ENCODE data around the gene JPH2.

Gene JPH2

GRCh38 chr20:44223721-44224120, 36.7 kb upstream of the JPH2 start:
- no peak for DNase-seq (ENCODE audit: low read depth, low spot score)
- Histone ChIP-seq H3K27me3 (ENCODE audit: control insufficient read depth, insufficient read depth, low read length) (no peaks in the 10 kb centered on the region), H3K4me3 (ENCODE audit: low read length) (no peak overlapping the region), H3K27ac (ENCODE audit: low read length) (no peak overlapping the region), H3K4me1 (ENCODE audit: control insufficient read depth, insufficient read depth, low read length) (no peaks in the 10 kb centered on the region), H3K9me3 (ENCODE audit: control insufficient read depth, insufficient read depth, low read length) (no peaks in the 10 kb centered on the region), H3K36me3 (ENCODE audit: control insufficient read depth, insufficient read depth, low read length) (no peaks in the 10 kb centered on the region)
- no CpG with 5 or more reads among the region's 5 CpGs for WGBS (ENCODE audit: insufficient coverage, insufficient read length)

DNA sequence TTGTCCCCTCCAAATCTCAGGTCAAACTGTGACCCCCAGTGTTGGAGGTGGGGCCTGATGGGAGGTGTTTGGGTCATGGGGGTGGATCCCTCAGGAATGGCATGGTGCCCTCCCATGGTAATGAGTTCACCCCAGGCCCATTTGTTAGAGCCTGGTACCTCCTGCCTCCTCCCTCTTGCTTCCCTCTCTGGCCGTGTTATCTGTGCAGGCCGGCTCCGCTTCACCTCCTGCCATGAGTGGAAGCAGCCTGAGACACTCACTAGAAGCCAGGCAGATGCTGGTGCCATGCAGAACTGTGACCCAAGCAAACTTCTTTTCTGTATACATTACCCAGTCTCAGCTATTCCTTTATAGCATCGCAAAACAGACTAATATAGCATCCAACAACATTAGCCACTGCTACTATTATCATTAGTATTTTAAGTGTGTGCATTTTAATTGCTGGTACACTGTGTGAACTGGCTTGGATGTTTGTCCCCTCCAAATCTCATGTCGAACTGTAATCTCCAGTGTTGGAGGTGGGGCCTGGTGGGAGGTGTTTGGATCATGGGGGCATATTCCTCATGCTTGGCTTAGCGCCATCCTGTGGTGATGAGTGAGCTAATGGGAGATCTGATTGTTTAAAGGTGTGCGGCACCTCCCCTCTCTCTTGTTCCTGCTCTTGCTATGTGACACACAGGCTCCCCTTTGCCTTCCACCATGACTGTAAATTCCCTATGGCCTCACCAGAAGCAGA, 35.8 kb upstream of the JPH2 start:
- Histone ChIP-seq H3K4me1 (ENCODE audit: control insufficient read depth, insufficient read depth, low read length) (no peaks in the 10 kb centered on the region), H3K4me3 (ENCODE audit: low read length) (no peak overlapping the region), H3K9me3 (ENCODE audit: control insufficient read depth, insufficient read depth, low read length) (no peaks in the 10 kb centered on the region), H3K27ac (ENCODE audit: low read length) (no peak overlapping the region), H3K36me3 (ENCODE audit: control insufficient read depth, insufficient read depth, low read length) (no peaks in the 10 kb centered on the region), H3K27me3 (ENCODE audit: control insufficient read depth, insufficient read depth, low read length) (no peaks in the 10 kb centered on the region)
- DNase-seq (ENCODE audit: low read depth, low spot score): no peak
- no CpG with 5 or more reads among the region's 7 CpGs for WGBS (ENCODE audit: insufficient coverage, insufficient read length)

GRCh38 chr20:44222027-44222426, 35.0 kb upstream of the JPH2 start:
- WGBS (ENCODE audit: insufficient coverage, insufficient read length): no CpG with 5 or more reads among the region's 5 CpGs
- Histone ChIP-seq H3K4me1 (ENCODE audit: control insufficient read depth, insufficient read depth, low read length) (no peaks in the 10 kb centered on the region), H3K27me3 (ENCODE audit: control insufficient read depth, insufficient read depth, low read length) (no peaks in the 10 kb centered on the region), H3K27ac (ENCODE audit: low read length) (no peak overlapping the region), H3K4me3 (ENCODE audit: low read length) (no peak overlapping the region), H3K9me3 (ENCODE audit: control insufficient read depth, insufficient read depth, low read length) (no peaks in the 10 kb centered on the region), H3K36me3 (ENCODE audit: control insufficient read depth, insufficient read depth, low read length) (no peaks in the 10 kb centered on the region)
- DNase-seq (ENCODE audit: low read depth, low spot score): no peak

DNA sequence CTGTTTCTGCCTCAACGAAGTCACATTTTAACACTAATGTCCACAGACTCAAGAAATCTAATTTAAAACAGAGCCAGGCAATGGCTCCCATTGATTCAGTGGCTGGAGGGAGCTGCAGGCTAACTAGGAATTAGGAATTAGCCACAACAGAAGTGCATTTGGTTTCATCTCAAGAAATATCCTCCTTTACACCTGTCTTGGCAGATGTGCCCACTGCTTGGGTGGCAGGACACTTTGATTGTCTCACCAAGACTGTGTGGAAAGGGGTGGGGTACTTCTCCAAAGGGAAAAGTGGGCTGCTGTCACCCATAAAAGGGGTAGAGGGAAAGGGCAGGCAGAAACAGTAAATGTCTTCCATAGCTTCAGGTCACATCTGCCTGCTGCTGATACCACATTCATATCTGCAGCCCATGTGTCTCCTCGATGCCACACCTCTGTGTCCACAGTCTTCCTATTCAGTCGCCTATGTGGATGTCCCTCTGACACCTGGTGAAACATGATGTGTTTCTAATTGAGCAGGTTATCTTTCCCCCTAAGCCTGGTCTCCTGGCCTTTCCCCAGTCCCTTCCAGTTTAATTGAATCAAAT, 34.5 kb upstream of the JPH2 start:
- no CpG with 5 or more reads among the region's 3 CpGs for WGBS (ENCODE audit: insufficient coverage, insufficient read length)
- no peak overlapping the region for H3K4me3 ChIP-seq (ENCODE audit: low read length)
- H3K27me3 ChIP-seq (ENCODE audit: control insufficient read depth, insufficient read depth, low read length): no peaks in the 10 kb centered on the region
- no peaks in the 10 kb centered on the region for H3K36me3 ChIP-seq (ENCODE audit: control insufficient read depth, insufficient read depth, low read length)
- H3K9me3 ChIP-seq (ENCODE audit: control insufficient read depth, insufficient read depth, low read length): no peaks in the 10 kb centered on the region
- H3K4me1 ChIP-seq (ENCODE audit: control insufficient read depth, insufficient read depth, low read length): no peaks in the 10 kb centered on the region
- no peak overlapping the region for H3K27ac ChIP-seq (ENCODE audit: low read length)
- no peak for DNase-seq (ENCODE audit: low read depth, low spot score)

DNA sequence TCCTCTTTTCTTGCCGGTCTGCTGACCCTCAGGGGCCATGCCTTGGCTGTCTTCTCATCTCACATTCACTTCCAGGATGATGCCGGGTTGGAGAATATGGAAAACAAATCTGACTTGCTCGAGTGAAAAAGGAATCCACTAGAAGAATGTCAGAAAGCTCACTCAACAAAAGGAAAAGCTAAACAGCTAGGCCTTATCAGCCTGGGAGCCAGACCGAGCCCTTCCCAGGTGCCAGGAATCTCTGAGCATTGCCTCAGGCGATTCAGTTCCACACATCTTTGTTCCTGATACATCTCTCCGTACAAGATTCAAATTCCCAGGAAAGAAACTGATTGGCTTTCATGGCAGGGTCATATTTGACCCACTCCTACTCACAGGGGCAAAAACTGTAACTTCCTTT, 32.8 kb upstream of the JPH2 start:
- Histone ChIP-seq H3K27me3 (ENCODE audit: control insufficient read depth, insufficient read depth, low read length) (no peaks in the 10 kb centered on the region), H3K4me1 (ENCODE audit: control insufficient read depth, insufficient read depth, low read length) (no peaks in the 10 kb centered on the region), H3K4me3 (ENCODE audit: low read length) (no peak overlapping the region), H3K9me3 (ENCODE audit: control insufficient read depth, insufficient read depth, low read length) (no peaks in the 10 kb centered on the region), H3K27ac (ENCODE audit: low read length) (no peak overlapping the region), H3K36me3 (ENCODE audit: control insufficient read depth, insufficient read depth, low read length) (no peaks in the 10 kb centered on the region)
- no CpG with 5 or more reads among the region's 6 CpGs for WGBS (ENCODE audit: insufficient coverage, insufficient read length)
- DNase-seq (ENCODE audit: low read depth, low spot score): no peak

- Histone ChIP-seq H3K4me1 (ENCODE audit: control insufficient read depth, insufficient read depth, low read length) (no peaks in the 10 kb centered on the region), H3K27ac (ENCODE audit: low read length) (no peak overlapping the region), H3K9me3 (ENCODE audit: control insufficient read depth, insufficient read depth, low read length) (no peaks in the 10 kb centered on the region), H3K36me3 (ENCODE audit: control insufficient read depth, insufficient read depth, low read length) (no peaks in the 10 kb centered on the region), H3K4me3 (ENCODE audit: low read length) (no peak overlapping the region), H3K27me3 (ENCODE audit: control insufficient read depth, insufficient read depth, low read length) (no peaks in the 10 kb centered on the region)
- no CpG with 5 or more reads among the region's 5 CpGs for WGBS (ENCODE audit: insufficient coverage, insufficient read length)
- DNase-seq (ENCODE audit: low read depth, low spot score): no peak
Measured at GRCh38 chr20:44219170-44219730, 32.3 kb upstream of the JPH2 start.

GRCh38 chr20:44218446-44218845, 31.5 kb upstream of the JPH2 start:
- H3K4me3 ChIP-seq (ENCODE audit: low read length): no peak overlapping the region
- WGBS (ENCODE audit: insufficient coverage, insufficient read length): no CpG with 5 or more reads among the region's 4 CpGs
- DNase-seq (ENCODE audit: low read depth, low spot score): no peak
- H3K4me1 ChIP-seq (ENCODE audit: control insufficient read depth, insufficient read depth, low read length): no peaks in the 10 kb centered on the region
- H3K36me3 ChIP-seq (ENCODE audit: control insufficient read depth, insufficient read depth, low read length): no peaks in the 10 kb centered on the region
- no peak overlapping the region for H3K27ac ChIP-seq (ENCODE audit: low read length)
- H3K9me3 ChIP-seq (ENCODE audit: control insufficient read depth, insufficient read depth, low read length): no peaks in the 10 kb centered on the region
- H3K27me3 ChIP-seq (ENCODE audit: control insufficient read depth, insufficient read depth, low read length): no peaks in the 10 kb centered on the region

DNA sequence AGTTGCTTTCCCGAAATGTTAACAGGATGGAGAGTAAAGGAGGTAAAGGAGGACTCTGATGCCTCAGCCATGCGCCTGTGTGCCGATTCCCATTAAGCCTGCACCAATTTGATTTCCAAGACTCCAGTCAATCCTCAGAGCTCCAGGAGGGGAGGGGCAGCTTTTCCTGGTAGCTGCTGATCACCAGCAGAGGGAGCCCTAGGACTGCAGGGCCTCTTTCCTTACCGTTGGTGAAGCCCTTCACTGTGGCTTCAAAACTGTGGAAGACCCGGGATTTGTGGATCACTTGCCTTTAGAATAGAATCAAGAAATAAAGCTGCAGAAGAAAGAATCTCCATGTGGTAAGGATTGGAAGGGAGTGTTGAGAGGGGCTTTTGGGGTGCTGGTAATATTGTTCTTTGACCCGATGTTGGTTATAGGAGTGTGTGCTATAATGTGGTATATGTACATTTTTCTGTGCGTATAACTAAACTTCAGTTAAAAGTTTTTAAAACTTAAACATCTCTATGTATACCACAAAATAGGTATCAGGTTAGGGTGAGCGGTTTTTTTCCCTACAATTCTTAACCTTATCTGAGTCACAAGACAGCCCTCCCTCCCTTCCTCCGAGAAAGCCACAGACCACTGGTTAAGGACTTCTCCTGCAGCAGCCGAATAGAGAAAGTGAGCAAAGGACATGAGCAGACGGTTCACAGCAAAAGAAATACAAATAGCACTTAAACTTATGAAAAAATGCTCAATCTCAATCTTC, 30.5 kb upstream of the JPH2 start:
- WGBS (ENCODE audit: insufficient coverage, insufficient read length): no CpG with 5 or more reads among the region's 11 CpGs
- H3K27me3 ChIP-seq (ENCODE audit: control insufficient read depth, insufficient read depth, low read length): no peaks in the 10 kb centered on the region
- no peak overlapping the region for H3K4me3 ChIP-seq (ENCODE audit: low read length)
- peak; percentile 47 for DNase-seq (ENCODE audit: low read depth, low spot score)
- H3K27ac ChIP-seq (ENCODE audit: low read length): no peak overlapping the region
- no peaks in the 10 kb centered on the region for H3K4me1 ChIP-seq (ENCODE audit: control insufficient read depth, insufficient read depth, low read length)
- no peaks in the 10 kb centered on the region for H3K36me3 ChIP-seq (ENCODE audit: control insufficient read depth, insufficient read depth, low read length)
- no peaks in the 10 kb centered on the region for H3K9me3 ChIP-seq (ENCODE audit: control insufficient read depth, insufficient read depth, low read length)

DNA sequence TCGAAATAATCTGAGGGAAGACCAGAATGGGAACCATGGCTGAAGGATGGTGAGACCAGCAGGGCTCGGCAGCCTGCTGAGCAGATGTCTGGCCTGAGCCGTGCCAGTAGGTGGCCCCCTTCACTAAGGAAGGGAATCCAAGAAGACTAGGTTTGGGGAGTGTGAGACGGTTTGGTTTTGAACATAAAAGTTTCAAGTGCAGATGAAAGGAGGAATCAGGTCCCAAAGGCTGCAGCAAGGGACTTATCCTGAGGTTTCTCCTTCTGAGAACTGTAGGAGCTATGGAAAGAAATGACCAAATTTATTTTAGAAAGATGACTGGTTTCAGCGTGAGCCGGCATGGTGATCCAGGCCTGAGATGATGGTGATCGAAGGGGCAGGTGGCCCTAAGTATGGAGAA, 28.1 kb upstream of the JPH2 start:
- H3K4me3 ChIP-seq (ENCODE audit: low read length): no peak overlapping the region
- no peak overlapping the region for H3K27ac ChIP-seq (ENCODE audit: low read length)
- H3K36me3 ChIP-seq (ENCODE audit: control insufficient read depth, insufficient read depth, low read length): no peaks in the 10 kb centered on the region
- no peaks in the 10 kb centered on the region for H3K27me3 ChIP-seq (ENCODE audit: control insufficient read depth, insufficient read depth, low read length)
- H3K9me3 ChIP-seq (ENCODE audit: control insufficient read depth, insufficient read depth, low read length): no peaks in the 10 kb centered on the region
- H3K4me1 ChIP-seq (ENCODE audit: control insufficient read depth, insufficient read depth, low read length): no peaks in the 10 kb centered on the region
- DNase-seq (ENCODE audit: low read depth, low spot score): no peak
- WGBS (ENCODE audit: insufficient coverage, insufficient read length): no CpG with 5 or more reads among the region's 7 CpGs

GRCh38 chr20:44212792-44213191, 25.8 kb upstream of the JPH2 start:
- WGBS (ENCODE audit: insufficient coverage, insufficient read length): no CpG with 5 or more reads among the region's 4 CpGs
- Histone ChIP-seq H3K27me3 (ENCODE audit: control insufficient read depth, insufficient read depth, low read length) (no peaks in the 10 kb centered on the region), H3K27ac (ENCODE audit: low read length) (no peak overlapping the region), H3K4me3 (ENCODE audit: low read length) (no peak overlapping the region), H3K36me3 (ENCODE audit: control insufficient read depth, insufficient read depth, low read length) (no peaks in the 10 kb centered on the region), H3K9me3 (ENCODE audit: control insufficient read depth, insufficient read depth, low read length) (no peaks in the 10 kb centered on the region), H3K4me1 (ENCODE audit: control insufficient read depth, insufficient read depth, low read length) (no peaks in the 10 kb centered on the region)
- no peak for DNase-seq (ENCODE audit: low read depth, low spot score)
